ENCODE measurements around the gene SLC25A45. TPM values are rescaled to one million over a fixed set of nuclear protein-coding genes. Genes with fewer than 3 reads are reported as not detected.

SLC25A45 gene
- total and polyA plus RNA-seq, 9 donors, result 2.7 to 8.7 (median 3.4) TPM

- no peak for DNase-seq
- Histone ChIP-seq H3K27ac (no peak overlapping the region), H3K36me3 (no peaks in the 10 kb centered on the region), H3K9me3 (no peaks in the 10 kb centered on the region), H3K27me3 (no peaks in the 10 kb centered on the region), H3K4me3 (no peak overlapping the region), H3K4me1 (ENCODE audit: insufficient read depth) (peaks cover 13% of the 10 kb centered on the region)
- 91 to 93% (median 93%) methylated on average over 13 of the region's 13 CpGs for WGBS, 3 donors
- intact Hi-C loops (cut with DNase I), result loop anchor here in 3 of 4 donors (5.0 kb wide), 3 partner anchors 37 to 132 kb away; no protein-coding TSS in a partner anchor
- TF ChIP-seq POLR2A (IDR thresholded peaks at IDR 0.05) (no peak), EP300 (IDR thresholded peaks at IDR 0.05) (no peak), CTCF (IDR thresholded peaks at IDR 0.05) (no peak)
These were observed 2.6 kb downstream of the SLC25A45 start for GRCh38 chr11:65379698-65380459.

GRCh38 chr11:65378928-65379638 lies 3.4 kb downstream of the SLC25A45 start:
- H3K27me3 ChIP-seq, result no peaks in the 10 kb centered on the region
- intact Hi-C loops (cut with DNase I), result no loop called here
- TF ChIP-seq CTCF (IDR thresholded peaks at IDR 0.05), result no peak
- TF ChIP-seq POLR2A (IDR thresholded peaks at IDR 0.05), result no peak
- TF ChIP-seq EP300 (IDR thresholded peaks at IDR 0.05), result no peak
- no peak overlapping the region for H3K4me3 ChIP-seq
- no peak for DNase-seq
- 89 to 93% (median 91%) methylated on average over 14 of the region's 14 CpGs for WGBS, 3 donors
- H3K9me3 ChIP-seq, result no peaks in the 10 kb centered on the region
- peaks cover 12% of the 10 kb centered on the region for H3K4me1 ChIP-seq (ENCODE audit: insufficient read depth)
- no peak overlapping the region for H3K27ac ChIP-seq
- H3K36me3 ChIP-seq, result no peaks in the 10 kb centered on the region

GRCh38 chr11:65378208-65378927 lies 4.1 kb downstream of the SLC25A45 start:
- 88 to 89% (median 89%) methylated on average over 19 of the region's 19 CpGs for WGBS, 3 donors
- Histone ChIP-seq H3K36me3 (no peaks in the 10 kb centered on the region), H3K9me3 (no peaks in the 10 kb centered on the region), H3K27me3 (no peaks in the 10 kb centered on the region), H3K4me3 (no peak overlapping the region), H3K27ac (no peak overlapping the region), H3K4me1 (ENCODE audit: insufficient read depth) (peaks cover 8% of the 10 kb centered on the region)
- intact Hi-C loops (cut with DNase I), result no loop called here
- no peak for DNase-seq
- TF ChIP-seq POLR2A (IDR thresholded peaks at IDR 0.05) (no peak), EP300 (IDR thresholded peaks at IDR 0.05) (no peak), CTCF (IDR thresholded peaks at IDR 0.05) (no peak)

GRCh38 chr11:65377777-65378176 lies 4.7 kb downstream of the SLC25A45 start:
- WGBS, 3 donors, result 86 to 92% (median 90%) methylated on average over 8 of the region's 8 CpGs
- no peak for DNase-seq
- Histone ChIP-seq H3K27ac (no peak overlapping the region), H3K36me3 (no peaks in the 10 kb centered on the region), H3K27me3 (no peaks in the 10 kb centered on the region), H3K9me3 (no peaks in the 10 kb centered on the region), H3K4me3 (no peak overlapping the region), H3K4me1 (ENCODE audit: insufficient read depth) (peaks cover 2% of the 10 kb centered on the region)
- intact Hi-C loops (cut with DNase I), result no loop called here
- no peak for TF ChIP-seq POLR2A (IDR thresholded peaks at IDR 0.05)
- TF ChIP-seq EP300 (IDR thresholded peaks at IDR 0.05), result no peak
- no peak for TF ChIP-seq CTCF (IDR thresholded peaks at IDR 0.05)
